Measurements from ENCODE around the gene NPNT.

GRCh38 chr4:105967058-105967658 lies 71.9 kb downstream of the NPNT start:
- TF ChIP-seq CTCF (IDR thresholded peaks at IDR 0.05) (no peak), POLR2A (IDR thresholded peaks at IDR 0.05) (no peak)

Data from adrenal gland (tissue), 5 donors.